Transverse colon (tissue), 4 donors: ENCODE results near the gene AGMO. TPM values are rescaled to one million over a fixed set of nuclear protein-coding genes. Genes with fewer than 3 reads are reported as not detected.

ENCODE experiments used
- DNase-seq: peaks from one replicate; pipeline ENCODE4 v3.0.0-alpha.2; 2019
- H3K27ac ChIP-seq, 4 donors: fragments of 200-600 bp; sonication (generic); 2 replicates each; pipeline ENCODE4 v1.5.1; 2016 to 2018; ENCODE audit warnings: inconsistent platforms in 4 of 4
- H3K27me3 ChIP-seq: fragments of 200-600 bp; sonication (generic); 2 replicates; pipeline ENCODE4 v1.5.1; 2017; ENCODE audit warnings: inconsistent platforms
- H3K36me3 ChIP-seq, 4 donors: fragments of 200-600 bp; sonication (generic); 2 replicates each; pipeline ENCODE4 v1.5.1; 2017 to 2019; ENCODE audit warnings: inconsistent platforms in 4 of 4
- H3K4me1 ChIP-seq, 4 donors: fragments of 200-600 bp; sonication (generic); 2 replicates each; pipeline ENCODE4 v1.5.1; 2017 to 2020; ENCODE audit warnings: inconsistent platforms in 4 of 4
- H3K4me3 ChIP-seq, 4 donors: fragments of 200-600 bp; sonication (generic); 1 replicate in 1 of 4; 2 replicates in 3 of 4; pipeline versions ENCODE4 v1.5.1 to v1.6.1; 2017 to 2019; ENCODE audit warnings: inconsistent platforms in 4 of 4
- H3K9me3 ChIP-seq, 2 donors: fragments of 200-600 bp; sonication (generic); 2 replicates each; pipeline ENCODE4 v1.5.1; 2017 to 2019; ENCODE audit warnings: inconsistent platforms in 2 of 2
- EP300 ChIP-seq: sonication (generic); formaldehyde crosslinking; IDR thresholded peaks from one replicate; pipeline ENCODE4 v1.6.1; 2017; ENCODE audit warnings: antibody characterized with exemption, low read depth
- POLR2A ChIP-seq: fragments of 450-650 bp; IDR thresholded peaks from one replicate; pipeline ENCODE4 v1.6.1; 2016; ENCODE audit warnings: antibody characterized with exemption, mild to moderate bottlenecking, moderate library complexity
- POLR2AphosphoS5 ChIP-seq, 3 donors: sonication (generic); formaldehyde crosslinking; IDR thresholded peaks; one replicate each; pipeline ENCODE4 v1.6.1; 2016; ENCODE audit warnings: antibody characterized with exemption in 3 of 3
- WGBS, 2 donors: methylation state at CpG; one replicate each; pipeline ENCODE4 v1.1.5; 2018; ENCODE audit warnings: low coverage in 1 of 2; 5-methylcytosine and 5-hydroxymethylcytosine counted together
- in situ Hi-C, 4 donors: fragments of 200-750 bp; cut with MboI; loops; one replicate each; pipeline versions ENCODE4 v1.15.0 to v1.15.1; 2017; ENCODE audit warnings: low sequenced_read_pairs in 3 of 4, low pct_ligation_motif_present in 1 of 4, low pct_unique_long_range_greater_than_20kb in 1 of 4
- intact Hi-C: fragments of 100-400 bp; cut with DNase I; formaldehyde crosslinking; loops from one replicate; pipeline ENCODE4 v1.15.1; 2023; ENCODE audit warnings: low total_unique reads
- total RNA-seq, 4 donors: library from RNA; depleted of rRNA; stranded (reverse); fragments of >200 nt; gene quantifications; one replicate each; pipeline ENCODE4 v1.1.0, GENCODE V29; 2016
- TF ChIP-seq, protein P1 (sequence below), 5 experiments: fragments of 200-600 bp in 3 of 5; fragments of 450-650 bp in 2 of 5; sonication (generic) in 3 of 5; IDR thresholded peaks; 1 replicate in 2 of 5; 2 replicates in 3 of 5; pipeline ENCODE4 v1.5.1; 2016 to 2017; ENCODE audit warnings: antibody characterized with exemption in 5 of 5, inconsistent platforms in 3 of 5, mild to moderate bottlenecking in 2 of 5, moderate library complexity in 1 of 5

The AGMO gene
- total RNA-seq, 4 donors from 2014 or later, result 1.5 to 5.7 (median 2.7) TPM; not detected in 1

DNA sequence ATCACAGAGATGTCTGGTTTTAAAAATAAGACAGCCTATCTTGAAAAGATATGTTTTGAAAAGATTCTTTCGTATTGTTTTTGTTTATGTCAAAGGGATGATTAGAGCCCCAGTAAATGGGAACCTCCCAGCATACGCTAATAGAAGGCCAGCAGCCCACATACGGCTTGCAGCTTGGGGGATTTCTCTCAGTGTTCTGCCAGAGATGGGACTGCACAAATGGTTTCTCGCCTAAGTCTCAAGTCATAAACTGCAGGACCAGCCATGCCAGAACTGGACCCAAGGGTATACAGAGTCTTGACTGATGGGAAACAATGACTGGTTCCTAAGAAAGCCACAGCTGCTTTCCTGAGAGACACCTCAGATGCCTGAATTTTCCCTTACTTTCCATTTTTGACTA, 352.4 kb downstream of the AGMO start:
- TF ChIP-seq EP300, result no peak
- TF ChIP-seq, protein P1, sequence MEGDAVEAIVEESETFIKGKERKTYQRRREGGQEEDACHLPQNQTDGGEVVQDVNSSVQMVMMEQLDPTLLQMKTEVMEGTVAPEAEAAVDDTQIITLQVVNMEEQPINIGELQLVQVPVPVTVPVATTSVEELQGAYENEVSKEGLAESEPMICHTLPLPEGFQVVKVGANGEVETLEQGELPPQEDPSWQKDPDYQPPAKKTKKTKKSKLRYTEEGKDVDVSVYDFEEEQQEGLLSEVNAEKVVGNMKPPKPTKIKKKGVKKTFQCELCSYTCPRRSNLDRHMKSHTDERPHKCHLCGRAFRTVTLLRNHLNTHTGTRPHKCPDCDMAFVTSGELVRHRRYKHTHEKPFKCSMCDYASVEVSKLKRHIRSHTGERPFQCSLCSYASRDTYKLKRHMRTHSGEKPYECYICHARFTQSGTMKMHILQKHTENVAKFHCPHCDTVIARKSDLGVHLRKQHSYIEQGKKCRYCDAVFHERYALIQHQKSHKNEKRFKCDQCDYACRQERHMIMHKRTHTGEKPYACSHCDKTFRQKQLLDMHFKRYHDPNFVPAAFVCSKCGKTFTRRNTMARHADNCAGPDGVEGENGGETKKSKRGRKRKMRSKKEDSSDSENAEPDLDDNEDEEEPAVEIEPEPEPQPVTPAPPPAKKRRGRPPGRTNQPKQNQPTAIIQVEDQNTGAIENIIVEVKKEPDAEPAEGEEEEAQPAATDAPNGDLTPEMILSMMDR (IDR thresholded peaks at IDR 0.05), result no peak
- TF ChIP-seq POLR2A, result no peak
- TF ChIP-seq POLR2AphosphoS5 (IDR thresholded peaks at IDR 0.05), result no peak
- intact Hi-C loops (no loop called here), in situ Hi-C loops (no loop called here)
- H3K27ac ChIP-seq, result no peak overlapping the region
- WGBS, 2 donors, result 77 to 92% methylated on average over 3 to 4 of the region's 4 CpGs
- no peak overlapping the region for H3K4me3 ChIP-seq
- H3K27me3 ChIP-seq, result no peaks in the 10 kb centered on the region
- no peak for DNase-seq
- no peaks in the 10 kb centered on the region for H3K9me3 ChIP-seq
- H3K4me1 ChIP-seq, result no peaks in the 10 kb centered on the region
- H3K36me3 ChIP-seq, result no peaks in the 10 kb centered on the region

DNA sequence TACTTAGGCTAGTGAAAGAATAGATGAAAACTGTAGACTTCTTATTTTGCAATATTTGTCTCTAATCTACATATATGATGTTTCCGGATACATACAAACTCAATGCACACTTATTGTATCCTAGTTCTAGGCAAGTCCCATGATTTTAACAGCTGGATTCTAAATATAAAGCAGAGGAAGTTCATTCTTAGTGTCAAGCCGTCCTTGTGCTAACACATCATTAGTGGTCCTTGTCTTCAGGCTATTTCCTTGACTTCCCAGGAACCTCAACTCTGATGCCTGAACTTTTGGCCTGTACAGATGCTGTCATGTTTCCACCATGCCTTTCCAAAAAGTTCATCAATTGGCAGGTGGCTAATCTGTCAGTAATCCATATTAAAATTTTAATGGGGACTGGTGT, 357.4 kb downstream of the AGMO start:
- intact Hi-C loops, result no loop called here
- Histone ChIP-seq H3K27me3 (no peaks in the 10 kb centered on the region), H3K9me3 (no peaks in the 10 kb centered on the region), H3K4me3 (no peak overlapping the region), H3K27ac (no peak overlapping the region), H3K36me3 (no peaks in the 10 kb centered on the region), H3K4me1 (no peaks in the 10 kb centered on the region)
- TF ChIP-seq, protein P1 (IDR thresholded peaks at IDR 0.05), result no peak
- TF ChIP-seq POLR2AphosphoS5 (IDR thresholded peaks at IDR 0.05), result no peak
- TF ChIP-seq EP300, result no peak
- in situ Hi-C loops, result no loop called here
- 79 to 86% methylated on average over 2 of the region's 2 CpGs for WGBS, 2 donors
- DNase-seq, result no peak

DNA sequence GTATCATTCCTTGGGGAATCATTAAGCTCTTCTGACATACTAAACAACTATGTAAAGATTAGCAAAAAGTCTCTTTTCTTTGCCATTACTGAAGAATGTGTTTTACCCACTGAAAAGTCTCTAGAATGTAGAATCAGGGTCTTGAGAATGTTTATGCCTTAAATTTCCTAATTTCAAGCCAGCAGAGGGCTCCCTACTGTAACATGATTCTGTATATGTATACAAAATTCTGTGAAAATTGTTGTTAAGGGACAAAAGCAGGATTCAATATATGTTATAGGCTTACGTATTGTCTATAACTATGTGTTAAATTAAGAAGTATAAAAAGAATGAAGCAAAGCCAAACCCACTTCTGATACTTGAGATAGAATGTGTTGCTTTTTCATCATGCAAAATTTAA, 362.3 kb downstream of the AGMO start:
- Histone ChIP-seq H3K27ac (no peak overlapping the region), H3K4me3 (no peak overlapping the region), H3K4me1 (no peaks in the 10 kb centered on the region), H3K27me3 (no peaks in the 10 kb centered on the region), H3K9me3 (no peaks in the 10 kb centered on the region), H3K36me3 (no peaks in the 10 kb centered on the region)
- in situ Hi-C loops, result no loop called here
- DNase-seq, result no peak
- WGBS, 2 donors, result 56 to 57% methylated on average over 1 of the region's 1 CpG
- no peak for TF ChIP-seq POLR2AphosphoS5 (IDR thresholded peaks at IDR 0.05)
- TF ChIP-seq EP300, result no peak
- TF ChIP-seq, protein P1 (IDR thresholded peaks at IDR 0.05), result no peak
- no peak for TF ChIP-seq POLR2A
- intact Hi-C loops, result no loop called here

DNA sequence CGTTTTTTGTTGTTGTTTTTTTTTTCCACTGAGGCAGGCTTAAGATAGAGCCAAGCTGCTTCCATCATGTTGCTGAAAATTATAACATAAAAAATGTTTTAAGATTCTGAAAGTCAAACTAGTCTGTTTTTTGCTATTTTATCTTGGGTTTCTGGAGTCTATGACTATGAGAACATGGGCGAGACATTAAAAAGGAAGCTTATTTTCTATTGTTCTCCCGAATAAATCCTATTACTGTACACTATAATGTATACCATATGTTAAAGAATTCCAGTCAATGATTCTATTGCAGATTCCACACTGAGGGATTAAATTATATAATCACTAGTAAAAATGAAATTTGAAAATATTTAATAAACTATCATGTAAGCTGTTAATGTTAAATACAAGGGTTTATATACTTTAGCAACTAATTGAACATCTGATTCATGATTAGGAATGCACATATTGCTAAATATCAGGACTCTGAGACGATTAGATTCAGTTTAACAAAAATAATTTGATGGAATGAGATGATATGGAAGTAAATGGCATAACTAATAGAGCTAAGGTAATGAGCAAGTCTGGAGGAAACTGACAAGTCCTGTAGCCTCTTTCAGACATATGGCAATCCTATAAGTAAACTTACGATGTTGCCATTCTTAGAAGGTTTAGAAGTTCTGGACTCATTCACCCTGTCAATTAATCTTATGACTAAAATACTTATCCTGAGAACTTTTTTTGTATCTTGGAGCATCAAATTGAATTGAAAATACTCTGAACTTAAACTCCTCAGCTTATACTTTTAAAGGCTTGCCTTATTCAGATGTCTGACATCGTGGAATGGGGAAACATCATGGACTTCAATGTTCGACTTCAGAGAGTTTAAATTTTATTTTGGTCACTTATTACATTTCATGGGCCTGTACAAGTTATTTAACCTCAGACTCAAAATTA, 364.5 kb downstream of the AGMO start:
- DNase-seq, result no peak
- WGBS, 2 donors, result 65 to 77% methylated on average over 7 of the region's 7 CpGs
- H3K27ac ChIP-seq, result no peak overlapping the region
- no peaks in the 10 kb centered on the region for H3K36me3 ChIP-seq
- H3K27me3 ChIP-seq, result no peaks in the 10 kb centered on the region
- TF ChIP-seq POLR2A (no peak), EP300 (no peak), POLR2AphosphoS5 (IDR thresholded peaks at IDR 0.05) (no peak)
- TF ChIP-seq, protein P1 (IDR thresholded peaks at IDR 0.05), result no peak
- H3K4me3 ChIP-seq, result no peak overlapping the region
- H3K9me3 ChIP-seq, result no peaks in the 10 kb centered on the region
- in situ Hi-C loops (no loop called here), intact Hi-C loops (no loop called here)
- no peaks in the 10 kb centered on the region for H3K4me1 ChIP-seq
